HG03095 (cell line): ENCODE measurements around the gene ACTA1.
"Not testable (repeated sequence)": the region's sequence is repeated elsewhere in the genome, so short reads cannot be mapped to it uniquely, and the experiment has no call there.

Experiments
- ATAC-seq: cut with Tn5 transposase; IDR thresholded peaks from one replicate; pipeline ENCODE4 v1.9.1; 2021; ENCODE audit warnings: moderate library complexity; ENCODE audit not compliant: unreplicated experiment

ACTA1 gene

GRCh38 chr1:229409616-229410369 is 24.1 kb downstream of the ACTA1 start:
- no peak for ATAC-seq

GRCh38 chr1:229408458-229409037 is 25.3 kb downstream of the ACTA1 start:
- no peak for ATAC-seq

DNA sequence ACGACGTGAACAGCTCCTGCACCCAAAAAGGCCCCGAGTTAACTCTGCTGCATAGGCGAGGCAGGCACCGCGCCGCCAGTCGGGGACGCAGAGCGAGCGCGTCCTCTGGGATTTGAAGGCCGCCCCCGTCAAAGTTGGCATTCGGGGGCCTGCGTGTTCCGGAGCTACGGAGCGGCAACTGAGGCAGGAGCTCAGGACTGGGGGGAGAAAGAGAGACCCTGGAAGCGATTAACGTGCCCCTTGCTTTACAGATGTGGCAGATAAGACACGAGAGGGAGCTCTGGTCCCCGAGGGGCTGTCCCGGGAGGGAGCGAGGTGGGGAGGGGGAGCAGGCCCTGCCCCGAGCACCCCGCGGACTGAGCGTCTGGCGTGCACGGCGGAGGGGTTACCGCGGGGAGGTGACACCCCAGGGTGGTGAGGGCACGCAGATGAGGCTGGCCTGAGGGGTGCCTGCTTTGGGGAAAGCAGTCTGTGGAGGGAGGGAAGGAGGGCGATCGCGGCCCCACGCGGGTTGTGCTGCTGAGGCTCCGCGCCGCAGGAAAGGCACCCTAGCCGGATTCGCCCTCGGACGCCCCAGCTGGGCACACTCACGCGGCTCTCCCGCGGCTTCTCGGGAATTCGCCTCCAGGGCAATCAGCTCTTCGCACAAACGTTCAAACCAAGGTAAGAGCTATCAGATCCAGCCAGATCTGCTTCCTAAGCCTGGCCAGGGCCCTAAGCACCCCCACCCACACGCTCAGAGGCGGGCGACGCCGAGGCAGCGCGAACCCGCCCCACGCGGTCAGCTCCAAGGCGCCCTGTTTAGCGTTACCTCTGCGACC is 26.5 kb downstream of the ACTA1 start:
- no peak for ATAC-seq

DNA sequence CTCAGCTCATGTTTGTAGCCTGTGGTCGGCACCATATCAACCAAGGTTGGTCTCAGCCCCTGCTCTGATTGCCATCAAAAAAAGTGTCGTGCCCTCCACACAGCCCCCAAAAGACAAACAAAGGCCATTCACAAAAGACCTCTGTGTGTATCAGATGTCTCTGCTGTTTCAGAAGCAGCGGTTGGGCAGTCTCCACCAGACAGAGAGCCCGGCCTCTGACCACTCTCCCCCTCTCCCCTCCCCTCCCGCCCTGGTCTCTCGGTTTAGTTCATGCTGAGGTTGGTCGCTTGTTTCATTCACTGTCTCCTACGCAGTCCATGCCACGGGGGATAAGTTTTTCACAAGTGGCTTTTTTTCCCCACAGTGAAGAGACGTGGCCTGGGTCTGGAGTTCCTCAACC is 27.1 kb downstream of the ACTA1 start:
- ATAC-seq: no peak

DNA sequence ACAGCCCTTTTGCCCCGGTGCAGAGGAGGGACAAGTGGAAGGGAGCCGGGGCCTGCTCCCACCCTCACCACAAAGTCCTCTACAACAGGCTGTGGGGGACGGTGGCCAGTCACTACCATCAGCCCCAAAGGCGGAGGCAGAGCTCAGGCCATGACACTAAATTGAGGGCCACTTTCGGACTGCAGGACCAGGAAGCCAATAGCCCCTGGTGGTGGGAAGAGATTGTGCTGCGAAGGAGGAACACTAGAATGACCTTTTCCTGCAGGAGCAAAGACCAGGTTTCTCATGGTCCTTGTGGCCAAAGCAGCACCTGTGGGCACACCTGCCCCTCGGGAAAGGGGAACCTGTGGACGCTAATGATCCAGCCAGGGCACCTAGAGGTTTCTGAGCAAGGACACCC is 30.3 kb downstream of the ACTA1 start:
- ATAC-seq: no peak

- ATAC-seq: no peak
These were observed 30.9 kb downstream of the ACTA1 start for GRCh38 chr1:229402993-229403392.

- not testable (repeated sequence) for ATAC-seq
These were observed 31.6 kb downstream of the ACTA1 start for GRCh38 chr1:229402329-229402728.

GRCh38 chr1:229397762-229398161 is 36.1 kb downstream of the ACTA1 start:
- no peak for ATAC-seq

GRCh38 chr1:229396585-229397206 is 37.2 kb downstream of the ACTA1 start:
- no peak for ATAC-seq

GRCh38 chr1:229394517-229394916 is 39.4 kb downstream of the ACTA1 start:
- not testable (repeated sequence) for ATAC-seq

- ATAC-seq: no peak
These were observed 41.0 kb downstream of the ACTA1 start for GRCh38 chr1:229392936-229393335.

DNA sequence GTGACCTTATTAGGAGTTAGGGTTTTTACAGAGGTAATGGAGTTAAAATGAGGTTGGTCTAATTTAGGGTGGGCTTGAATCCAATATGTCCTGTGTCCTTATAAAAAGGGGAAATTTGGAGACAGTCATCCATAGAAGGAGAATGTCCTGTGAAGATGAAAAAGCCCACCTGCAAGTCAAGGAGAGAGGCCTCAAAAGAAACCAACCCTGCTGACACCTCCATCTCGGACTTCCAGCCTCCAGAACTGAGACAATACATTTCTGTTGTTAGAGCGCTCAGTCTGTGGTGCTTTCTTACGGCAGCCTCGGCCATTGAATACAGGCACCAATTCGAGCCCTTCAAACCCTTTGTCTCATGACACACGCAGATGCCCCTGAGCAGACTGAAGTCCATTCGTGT is 43.8 kb downstream of the ACTA1 start:
- no peak for ATAC-seq

DNA sequence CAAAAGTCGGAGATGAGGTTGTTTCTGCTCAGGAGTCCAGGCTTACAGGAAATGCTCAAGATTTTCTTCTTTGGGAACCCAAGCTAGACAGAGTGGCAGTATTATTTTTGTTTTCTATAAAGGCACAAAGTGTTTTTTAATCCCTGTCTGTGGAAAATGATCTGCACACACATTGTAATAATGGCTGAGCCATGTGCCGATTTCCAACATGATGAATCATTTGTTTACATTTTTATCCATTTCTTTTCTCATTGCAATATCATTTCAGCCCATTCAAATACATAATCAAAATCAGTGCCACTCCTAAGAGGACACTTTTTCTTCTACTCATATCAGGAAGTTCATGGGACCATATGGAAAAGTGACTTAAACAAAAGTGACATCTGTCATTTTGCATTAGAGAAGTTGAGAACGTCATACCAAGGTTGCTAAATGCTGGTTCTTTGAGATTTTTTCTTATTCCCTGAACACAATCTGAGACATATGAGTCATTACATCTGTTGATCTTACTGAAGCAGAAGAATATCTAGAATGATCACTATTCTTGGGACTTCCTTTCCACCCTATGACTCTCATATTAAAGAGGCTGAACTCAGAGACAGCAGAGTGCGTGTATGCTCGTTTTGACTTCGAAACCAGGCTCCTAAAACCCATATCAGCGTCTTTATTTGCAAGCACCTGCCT is 44.9 kb downstream of the ACTA1 start:
- no peak for ATAC-seq

- no peak for ATAC-seq
These were observed 47.9 kb downstream of the ACTA1 start for GRCh38 chr1:229385853-229386456.

GRCh38 chr1:229384822-229385221 is 49.1 kb downstream of the ACTA1 start:
- ATAC-seq: no peak

GRCh38 chr1:229383961-229384360 is 49.9 kb downstream of the ACTA1 start:
- no peak for ATAC-seq

DNA sequence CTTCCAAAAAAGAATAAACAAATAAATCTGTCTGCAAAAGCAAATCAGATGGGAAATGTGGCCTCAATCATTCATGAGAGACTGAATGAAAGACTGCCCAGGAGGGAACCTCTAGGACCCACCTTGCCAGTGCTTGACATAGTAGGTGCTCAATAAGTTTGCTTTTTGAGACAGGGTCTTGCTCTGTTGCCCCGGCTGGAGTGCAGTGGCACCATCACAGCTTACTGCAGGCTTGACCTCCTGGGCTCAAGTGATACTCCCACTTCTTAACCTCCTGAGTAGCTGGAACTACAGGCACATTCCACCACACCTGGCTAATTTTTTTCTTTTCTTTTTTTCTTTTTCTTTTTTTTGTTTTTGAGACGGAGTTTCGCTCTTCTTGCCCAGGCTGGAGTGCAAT is 50.7 kb downstream of the ACTA1 start:
- no peak for ATAC-seq
